SK-N-SH (cell line): Measurements from ENCODE around the gene MYORG.

ENCODE experiments used
- MXI1 ChIP-seq: IDR thresholded peaks from 2 replicates; pipeline ENCODE4 v1.6.1; 2012; ENCODE audit warnings: mild to moderate bottlenecking, low read depth, low read length, improper control_type of control experiment
- REST ChIP-seq: IDR thresholded peaks from 2 replicates; pipeline ENCODE4 v1.6.1; 2012; ENCODE audit warnings: mild to moderate bottlenecking, low read depth, low read length, moderate library complexity
- RFX5 ChIP-seq: IDR thresholded peaks from 2 replicates; pipeline ENCODE4 v1.6.1; 2012; ENCODE audit warnings: mild to moderate bottlenecking, improper control_type of control experiment, low read length
- TCF12 ChIP-seq: IDR thresholded peaks from 2 replicates; pipeline ENCODE4 v1.4.0; 2012

GRCh38 chr9:34386656-34387055, 10.0 kb upstream of the MYORG start:
- TF ChIP-seq MXI1 = no peak
- TF ChIP-seq RFX5 = no peak
- TF ChIP-seq TCF12 = no peak
- TF ChIP-seq REST = no peak
